DOHH2 (cell line): ENCODE data around the gene IFT122.

Experiments
- CTCF ChIP-seq: fragments of 200-600 bp; sonication (generic); IDR thresholded peaks from one replicate; pipeline ENCODE4 v1.5.1; 2014; ENCODE audit warnings: antibody characterized with exemption, mild to moderate bottlenecking, low read depth, low read length; ENCODE audit not compliant: poor library complexity, severe bottlenecking
- EZH2phosphoT487 ChIP-seq: fragments of 200-600 bp; sonication (generic); IDR thresholded peaks from 2 replicates; pipeline ENCODE4 v1.6.1; 2017; ENCODE audit warnings: borderline replicate concordance, mild to moderate bottlenecking, antibody characterized with exemption, low read length, moderate library complexity, mixed read lengths

- TF ChIP-seq CTCF, result no peak
- TF ChIP-seq EZH2phosphoT487, result no peak
Observed at GRCh38 chr3:129553171-129553570, 113.1 kb downstream of the IFT122 start.
